PC-9 (cell line): ENCODE results near the gene FAR1. TPM values are rescaled to one million over a fixed set of nuclear protein-coding genes. Genes with fewer than 3 reads are reported as not detected.

Experiments used
- BruUV-seq: library from RNA; stranded (reverse); fragments of 400-500 nt; replicated peaks from 2 replicates; lab custom pipeline; 2021; lab: Mats Ljungman, UMichigan
- CTCF ChIA-PET: fragments of 300-600 bp; sonication (Branson Sonifier 250); formaldehyde crosslinking; loops from one replicate; lab custom pipeline; 2022; ENCODE audit warnings: antibody characterized with exemption; lab: Charles Lee
- POLR2A ChIA-PET: fragments of 300-600 bp; sonication (Branson Sonifier 250); formaldehyde crosslinking; loops from one replicate; lab custom pipeline; 2022; ENCODE audit warnings: antibody characterized with exemption; ENCODE audit not compliant: unreplicated experiment; lab: Charles Lee
- DNase-seq, 2 experiments: peaks; one replicate each; pipeline versions ENCODE4 v3.0.0 to v3.0.0-alpha.2; 2015 to 2022; ENCODE audit warnings: mixed read lengths in 1 of 2
- H2AFZ ChIP-seq: fragments of 200-600 bp; sonication (generic); 2 replicates; pipeline ENCODE4 v1.8.1; 2017; ENCODE audit warnings: antibody characterized with exemption
- H3F3A ChIP-seq: fragments of 200-600 bp; sonication (generic); 2 replicates; pipeline ENCODE4 v1.8.1; 2017; ENCODE audit warnings: antibody characterized with exemption, mild to moderate bottlenecking, low read depth; ENCODE audit not compliant: insufficient read depth
- H3K27ac ChIP-seq: fragments of 200-600 bp; sonication (generic); 2 replicates; pipeline ENCODE4 v1.6.1; 2016; ENCODE audit warnings: mixed run types
- H3K27me3 ChIP-seq: fragments of 200-600 bp; sonication (generic); 2 replicates; pipeline ENCODE4 v1.6.1; 2016; ENCODE audit warnings: low read depth, mixed run types; ENCODE audit not compliant: insufficient read depth
- H3K36me3 ChIP-seq: fragments of 200-600 bp; sonication (generic); 2 replicates; pipeline ENCODE4 v1.6.1; 2016; ENCODE audit warnings: low read depth, mixed run types
- H3K4me1 ChIP-seq: fragments of 200-600 bp; sonication (generic); replicated peaks from 2 replicates; pipeline ENCODE4 v1.6.1; 2016; ENCODE audit warnings: mixed run types; ENCODE audit not compliant: insufficient read depth
- H3K4me2 ChIP-seq: fragments of 200-600 bp; sonication (generic); 2 replicates; pipeline ENCODE4 v1.6.1; 2017; ENCODE audit warnings: mixed run types
- H3K4me3 ChIP-seq: fragments of 200-600 bp; sonication (generic); 2 replicates; pipeline ENCODE4 v1.6.1; 2016; ENCODE audit warnings: mixed run types
- H3K79me2 ChIP-seq: fragments of 200-600 bp; sonication (generic); 2 replicates; pipeline ENCODE4 v1.6.1; 2017; ENCODE audit warnings: low read depth, mixed run types
- H3K9me2 ChIP-seq: fragments of 200-600 bp; sonication (generic); 2 replicates; pipeline ENCODE4 v1.8.1; 2017; ENCODE audit warnings: mild to moderate bottlenecking; ENCODE audit not compliant: insufficient read depth
- H3K9me3 ChIP-seq: fragments of 200-600 bp; sonication (generic); 2 replicates; pipeline ENCODE4 v1.8.1; 2016; ENCODE audit warnings: low read depth; ENCODE audit not compliant: insufficient read depth
- H4K20me1 ChIP-seq: fragments of 200-600 bp; sonication (generic); 2 replicates; pipeline ENCODE4 v1.8.1; 2017; ENCODE audit not compliant: insufficient read depth
- CTCF ChIP-seq: fragments of 200-600 bp; sonication (generic); conservative IDR thresholded peaks from 2 replicates; pipeline ENCODE4 v1.6.1; 2017; ENCODE audit warnings: mixed run types, antibody characterized with exemption, mild to moderate bottlenecking, moderate library complexity
- EZH2 ChIP-seq: fragments of 200-600 bp; sonication (generic); IDR thresholded peaks from 2 replicates; pipeline ENCODE4 v1.8.0; 2017; ENCODE audit warnings: antibody characterized with exemption, low read depth
- intact Hi-C: fragments of 100-400 bp; cut with micrococcal nuclease; formaldehyde crosslinking; loops from one replicate; pipeline ENCODE4 v1.10.0; 2022; ENCODE audit not compliant: unreplicated experiment
- total RNA-seq: library from RNA; stranded (reverse); gene quantifications from 2 replicates; pipeline ENCODE4 v1.2.3, GENCODE V29; 2021

Gene FAR1
- total RNA-seq, 1 experiment from 2014 or later = 34.4 TPM

GRCh38 chr11:13667245-13667644, 1.2 kb upstream of the FAR1 start:
- Histone ChIP-seq H3K36me3 (no peaks in the 10 kb centered on the region), H4K20me1 (no peaks in the 10 kb centered on the region), H3K79me2 (peaks cover 33% of the 10 kb centered on the region), H3K4me3 (peak overlapping the region; percentile 67; the same call in 1 of the 2 replicates), H3K27ac (no peak overlapping the region), H3K9me2 (no peaks in the 10 kb centered on the region), H3K4me1 (peaks cover 19% of the 10 kb centered on the region), H2AFZ (no peak overlapping the region), H3K4me2 (peak overlapping the region; percentile 87), H3F3A (no peaks in the 10 kb centered on the region; the same call in 1 of the 2 replicates), H3K9me3 (no peaks in the 10 kb centered on the region), H3K27me3 (no peaks in the 10 kb centered on the region)
- no peak for DNase-seq
- BruUV-seq = no TSS peak
- TF ChIP-seq CTCF = no peak
- TF ChIP-seq EZH2 = no peak
- ChIA-PET POLR2A (interaction anchor here (0.5 kb wide), 1 partner anchor 167 kb away, joined by 6 read pairs; no protein-coding TSS in a partner anchor), CTCF (no interaction called here)
- intact Hi-C loops = loop anchor here (5.0 kb wide), 1 partner anchor 580 kb away; no protein-coding TSS in a partner anchor

- no peaks in the 10 kb centered on the region for H3K36me3 ChIP-seq
- BruUV-seq = no TSS peak
- peaks cover 38% of the 10 kb centered on the region for H3K79me2 ChIP-seq
- no peaks in the 10 kb centered on the region for H3K9me3 ChIP-seq
- TF ChIP-seq CTCF (no peak), EZH2 (no peak)
- DNase-seq = no peak
- H3F3A ChIP-seq = no peaks in the 10 kb centered on the region; the same call in 1 of the 2 replicates
- H3K9me2 ChIP-seq = no peaks in the 10 kb centered on the region
- H3K4me2 ChIP-seq = peak overlapping the region; percentile 87
- POLR2A ChIA-PET = interaction anchor here (1.0 kb wide), 1 partner anchor 205 kb away, joined by 5 read pairs; the partner anchor contains the start of gene BTBD10
- intact Hi-C loops = loop anchor here (2.0 to 5.0 kb wide), 2 partner anchors 205 to 580 kb away; partner anchors contain the start of gene BTBD10
- H4K20me1 ChIP-seq = no peaks in the 10 kb centered on the region
- H3K4me1 ChIP-seq = peaks cover 19% of the 10 kb centered on the region
- H3K27ac ChIP-seq = no peak overlapping the region
- no peaks in the 10 kb centered on the region for H3K27me3 ChIP-seq
- H2AFZ ChIP-seq = peak overlapping the region; percentile 95
- peak overlapping the region; percentile 67 for H3K4me3 ChIP-seq
- CTCF ChIA-PET = no interaction called here
Observed at GRCh38 chr11:13667795-13668101, 720 bp upstream of the FAR1 start.

GRCh38 chr11:13668957-13669521, 571 bp downstream of the FAR1 start:
- peak overlapping the region; percentile 73 for H3K4me3 ChIP-seq
- intact Hi-C loops = loop anchor here (2.0 to 5.0 kb wide), 2 partner anchors 206 to 578 kb away; partner anchors contain the start of gene BTBD10
- peak in 1 of 2 experiments; percentile 19 for DNase-seq
- ChIA-PET POLR2A (interaction anchor here (1.0 kb wide), 1 partner anchor 206 kb away, joined by 5 read pairs; the partner anchor contains the start of gene BTBD10), CTCF (no interaction called here)
- H3K27ac ChIP-seq = peak overlapping the region; percentile 40
- peak overlapping the region; percentile 89 for H3K4me2 ChIP-seq
- H3K9me3 ChIP-seq = no peaks in the 10 kb centered on the region
- peaks cover 12% of the 10 kb centered on the region for H3K4me1 ChIP-seq
- no peaks in the 10 kb centered on the region for H3K36me3 ChIP-seq
- H3K27me3 ChIP-seq = no peaks in the 10 kb centered on the region
- H2AFZ ChIP-seq = peak overlapping the region; percentile 80
- TF ChIP-seq CTCF (no peak), EZH2 (no peak)
- peaks cover 49% of the 10 kb centered on the region for H3K79me2 ChIP-seq
- no peaks in the 10 kb centered on the region for H4K20me1 ChIP-seq
- BruUV-seq = no TSS peak
- H3K9me2 ChIP-seq = no peaks in the 10 kb centered on the region
- H3F3A ChIP-seq = no peaks in the 10 kb centered on the region
